ENCODE results near the gene NKAPL.
"Not testable (repeated sequence)": the region's sequence is repeated elsewhere in the genome, so short reads cannot be mapped to it uniquely, and the experiment has no call there.

The NKAPL gene

GRCh38 chr6:28248916-28249315 lies 10.2 kb upstream of the NKAPL start:
- DNase-seq = no peak

- no peak for DNase-seq
These were observed 8.3 kb upstream of the NKAPL start for GRCh38 chr6:28250747-28251146.

- no peak for DNase-seq
These were observed 7.5 kb upstream of the NKAPL start for GRCh38 chr6:28251661-28252008.

DNA sequence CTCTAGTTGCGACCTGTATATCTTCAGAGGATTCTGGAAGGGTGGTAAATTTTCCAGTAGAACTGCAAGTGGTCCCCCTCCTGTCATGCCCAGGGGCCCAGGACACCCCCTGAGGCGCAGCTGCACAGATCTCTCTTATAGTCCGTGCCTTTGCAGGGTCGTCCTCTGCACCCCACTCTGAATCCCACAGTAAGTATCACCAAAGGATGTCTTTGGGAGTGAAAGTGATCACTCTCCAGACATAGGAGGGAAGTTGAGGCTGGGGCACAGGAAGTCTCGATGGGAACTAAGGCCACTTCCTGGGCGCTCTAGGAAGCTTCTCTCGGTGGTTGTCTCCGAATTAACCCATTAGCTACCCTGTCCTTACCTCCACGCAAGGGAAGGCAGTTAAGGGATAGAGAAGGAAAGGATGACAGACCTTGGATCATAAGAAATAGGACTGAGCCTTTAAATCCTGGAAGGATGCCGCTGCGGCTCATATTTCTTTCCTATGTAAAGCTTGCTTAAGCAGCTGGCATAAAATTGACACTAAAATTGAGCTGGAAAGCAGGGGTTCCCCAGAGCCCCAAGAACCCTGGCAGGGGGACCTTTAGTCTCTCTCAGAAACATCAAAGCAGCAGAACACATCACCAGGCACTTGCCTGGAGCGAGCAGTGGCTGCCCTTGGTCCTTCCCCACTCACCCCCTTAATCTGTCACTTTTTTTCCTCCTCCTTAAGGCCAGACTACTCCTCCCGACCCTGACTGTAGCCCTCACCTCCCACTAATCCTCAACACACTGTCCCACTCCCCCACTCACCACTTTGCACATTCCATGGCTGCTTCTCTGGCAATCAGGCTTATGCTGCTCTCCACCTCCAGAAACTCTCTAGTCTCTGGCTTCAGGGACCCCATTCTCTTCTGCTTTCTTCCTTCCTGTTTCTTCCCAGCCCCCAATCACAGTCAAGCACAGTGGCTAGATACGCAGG lies 6.8 kb upstream of the NKAPL start, which contains the start of gene ZKSCAN4:
TSS of gene ZKSCAN4 (minus strand) at position 261 of the 967 bp plus-strand sequence. CDS start 289 bp downstream, outside the sequence.
- peak; percentile 91 for DNase-seq

GRCh38 chr6:28254121-28254519 lies 5.0 kb upstream of the NKAPL start:
- DNase-seq = no peak

GRCh38 chr6:28257042-28257441 lies 2.1 kb upstream of the NKAPL start:
- no peak for DNase-seq

DNA sequence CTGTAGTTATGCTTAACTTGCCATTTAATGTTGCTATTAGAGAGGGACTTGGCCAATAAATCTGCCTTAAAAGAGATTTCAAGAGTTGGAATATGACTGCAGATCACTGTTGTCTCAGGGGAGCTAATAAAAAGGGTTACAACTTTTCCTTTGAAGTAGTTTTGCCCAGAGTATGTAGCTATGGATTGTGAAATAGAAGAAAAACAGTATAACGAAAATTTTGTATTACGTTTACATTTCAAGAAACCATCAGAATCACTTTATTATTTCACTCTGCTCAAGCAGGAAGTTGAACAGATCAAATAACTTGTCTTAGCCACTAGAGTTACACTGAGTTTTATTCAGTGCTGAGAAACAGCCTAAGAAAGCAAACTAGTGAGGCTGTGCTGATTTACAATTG lies 4.8 kb downstream of the NKAPL start:
- DNase-seq = no peak

DNA sequence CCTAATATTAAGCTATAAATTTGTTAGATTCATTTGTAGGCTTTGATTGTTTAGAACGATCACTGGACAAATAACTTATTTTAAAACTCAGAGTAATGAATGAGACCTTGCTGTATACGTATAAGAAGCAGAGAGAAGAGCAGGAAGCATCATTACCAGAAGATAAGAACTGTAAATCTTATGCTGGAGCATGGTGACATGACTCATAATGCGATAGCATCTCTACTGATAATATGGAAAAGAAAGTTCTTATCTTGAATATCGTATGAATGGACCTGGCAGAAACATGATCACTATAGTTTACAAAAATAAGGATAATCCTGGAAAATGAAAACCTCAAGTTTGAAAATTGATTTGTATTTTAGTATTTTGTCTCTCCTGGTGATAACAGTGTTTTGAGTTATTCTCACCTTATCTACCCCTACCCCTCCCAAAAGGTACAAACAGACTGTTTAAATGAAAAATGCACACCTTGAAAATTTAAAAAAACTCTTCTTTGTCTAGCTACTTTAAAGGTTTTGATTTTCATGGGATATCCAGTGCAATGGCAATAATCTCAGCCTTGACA lies 5.8 kb downstream of the NKAPL start:
- no peak for DNase-seq

DNA sequence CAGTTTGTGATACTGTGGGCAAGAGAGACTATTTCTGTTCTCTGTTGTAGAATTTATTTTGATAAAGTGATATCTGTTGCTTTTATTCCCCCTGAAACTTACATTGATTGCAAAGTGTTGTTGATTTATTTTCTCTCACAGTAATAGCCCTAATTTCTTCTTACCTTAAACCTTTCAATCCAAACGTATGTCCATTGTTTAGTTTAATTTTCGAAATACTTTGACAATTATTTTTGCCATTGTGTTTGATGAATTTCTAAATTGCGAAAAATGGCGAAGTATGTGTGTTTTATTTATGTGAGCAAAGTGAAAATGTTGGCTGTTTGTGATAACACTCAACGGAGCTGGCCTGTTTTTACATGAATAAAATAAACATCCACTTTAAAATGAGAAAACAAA lies 7.5 kb downstream of the NKAPL start:
- DNase-seq = no peak

DNA sequence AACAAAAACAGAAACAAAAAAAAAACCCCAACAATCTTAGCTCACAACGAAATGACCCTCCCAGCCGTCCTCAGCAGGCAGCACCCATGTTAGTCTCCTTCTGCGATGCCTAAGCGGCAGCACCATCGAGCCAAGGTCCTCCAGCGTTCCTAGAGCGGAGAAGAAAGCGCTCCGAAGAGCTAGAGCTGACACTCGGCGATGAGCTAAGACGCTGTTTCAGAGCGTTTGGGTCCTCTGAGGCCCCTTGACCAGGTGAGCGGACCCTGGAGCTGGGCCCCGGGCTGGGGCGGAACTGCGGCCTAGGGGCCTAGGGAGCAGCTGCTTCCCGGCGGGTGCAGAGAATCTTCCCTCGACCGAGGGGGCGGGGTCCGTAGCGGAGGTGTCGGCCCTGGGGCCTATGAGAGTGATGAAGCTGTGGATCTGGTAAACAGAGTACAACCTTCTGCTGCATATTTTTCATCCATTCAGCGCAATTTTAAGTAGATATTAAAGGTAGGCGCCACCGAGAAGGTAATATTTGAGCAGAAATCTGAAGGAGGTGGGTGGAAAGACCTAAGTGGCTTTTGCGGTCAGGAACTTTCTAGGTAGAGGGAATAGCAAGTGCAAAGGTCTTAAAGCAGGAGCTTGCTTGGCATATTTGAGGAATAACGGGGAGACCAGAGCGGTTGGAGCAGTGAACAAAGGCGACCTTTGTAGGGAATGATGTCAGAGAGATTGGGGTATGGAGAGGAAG lies 8.0 kb downstream of the NKAPL start, which contains the start of gene ZSCAN26:
TSS of gene ZSCAN26 (plus strand) at position 182 of the 733 bp plus-strand sequence. CDS start 4,777 bp downstream, outside the sequence.
- DNase-seq = peak; percentile 89

- DNase-seq = no peak
These were observed 8.6 kb downstream of the NKAPL start for GRCh38 chr6:28267695-28268059.

- peak; percentile 87 for DNase-seq
These were observed 10.4 kb downstream of the NKAPL start for GRCh38 chr6:28269492-28269891.

- DNase-seq = no peak
These were observed 15.8 kb downstream of the NKAPL start for GRCh38 chr6:28274888-28275287.

DNA sequence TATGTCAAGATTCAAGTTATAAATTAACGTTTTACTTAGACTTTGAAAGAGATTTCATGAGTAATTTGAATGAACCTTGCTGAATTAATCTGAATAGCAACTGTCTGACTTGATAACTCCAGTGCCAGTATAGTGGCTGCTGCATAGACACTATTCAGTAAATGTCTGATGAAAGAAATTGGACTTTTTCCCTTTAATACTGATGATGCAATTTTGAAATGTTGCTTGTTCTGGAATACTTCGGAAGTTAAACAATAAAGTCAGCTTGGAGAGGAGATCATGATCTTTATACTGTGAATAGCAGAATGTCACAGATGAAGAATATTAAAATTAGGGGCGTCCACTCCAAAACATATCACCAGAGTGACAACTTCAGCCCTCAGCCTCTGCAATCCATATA lies 18.6 kb downstream of the NKAPL start:
- no peak for DNase-seq

GRCh38 chr6:28280595-28281287 lies 21.6 kb downstream of the NKAPL start:
- DNase-seq = no peak

GRCh38 chr6:28281288-28282064 lies 22.4 kb downstream of the NKAPL start, which contains the start of gene PGBD1:
PGBD1 (plus strand) TSS chr6:28281572; CDS start chr6:28283814, 2,242 bp downstream.
- DNase-seq = peak; percentile 77

DNA sequence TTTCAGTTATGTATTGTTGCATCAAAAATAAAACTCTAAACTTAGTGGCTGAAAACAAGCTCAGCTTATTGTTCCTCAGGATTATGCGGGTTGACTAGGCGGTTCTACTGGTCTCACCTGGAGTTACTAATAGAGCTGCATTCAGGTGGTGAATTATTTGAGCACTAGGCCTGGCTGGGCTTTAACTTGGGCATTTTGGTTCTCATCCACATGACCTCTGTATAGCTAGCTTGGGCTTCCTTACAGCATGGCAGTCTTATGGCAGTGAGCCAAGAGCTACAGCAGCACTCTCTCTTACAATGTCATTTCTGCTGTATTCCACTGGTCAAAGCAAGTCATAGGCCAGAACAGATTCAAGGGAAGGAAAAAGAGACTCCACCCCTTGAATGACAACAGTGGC lies 23.8 kb downstream of the NKAPL start:
- no peak for DNase-seq

- no peak for DNase-seq
These were observed 32.5 kb downstream of the NKAPL start for GRCh38 chr6:28291573-28291972.

DNA sequence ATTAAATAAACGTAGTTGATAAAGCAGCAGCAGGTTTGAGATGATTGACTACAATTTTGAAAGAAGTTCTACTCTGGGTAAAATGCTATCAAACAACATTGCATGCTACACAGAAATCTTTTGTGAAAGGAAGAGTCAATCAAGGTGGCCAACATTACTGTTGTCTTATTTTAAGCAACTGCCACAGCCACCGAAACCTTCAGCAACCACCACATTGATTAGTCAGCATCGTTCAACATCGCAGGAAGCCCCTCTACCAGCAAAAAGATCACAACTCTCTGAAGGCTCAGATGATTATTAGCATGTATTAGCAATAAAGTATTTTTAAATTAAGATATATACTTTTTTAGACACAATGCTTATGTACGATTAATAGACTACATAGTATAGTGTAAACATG lies 36.2 kb downstream of the NKAPL start:
- DNase-seq = no peak

DNA sequence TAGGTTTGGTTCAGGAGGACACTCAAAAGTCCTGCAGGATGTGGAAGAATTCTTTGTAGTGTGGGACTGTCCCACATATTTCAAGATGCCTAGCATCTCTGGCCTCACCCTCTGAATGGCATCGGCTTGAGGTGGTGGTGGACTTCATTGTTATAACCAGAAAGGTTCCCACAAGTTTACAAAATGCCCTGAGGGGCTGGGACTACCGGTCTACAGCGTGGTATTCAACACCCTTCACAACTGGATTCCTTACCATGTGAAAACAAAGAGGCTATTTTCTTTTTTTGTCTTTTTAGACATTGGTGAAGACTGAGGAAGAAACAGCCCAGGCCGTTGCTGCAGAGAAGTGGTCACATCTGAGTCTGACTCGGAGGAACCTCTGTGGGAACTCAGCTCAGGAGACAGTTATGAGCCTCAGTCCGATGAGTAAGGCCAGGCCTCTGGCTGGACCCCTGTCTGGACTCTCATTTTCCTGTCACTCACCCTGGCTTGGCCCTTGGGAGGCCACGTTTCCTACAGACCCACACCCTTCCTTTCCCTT lies 37.5 kb downstream of the NKAPL start:
- no peak for DNase-seq

DNA sequence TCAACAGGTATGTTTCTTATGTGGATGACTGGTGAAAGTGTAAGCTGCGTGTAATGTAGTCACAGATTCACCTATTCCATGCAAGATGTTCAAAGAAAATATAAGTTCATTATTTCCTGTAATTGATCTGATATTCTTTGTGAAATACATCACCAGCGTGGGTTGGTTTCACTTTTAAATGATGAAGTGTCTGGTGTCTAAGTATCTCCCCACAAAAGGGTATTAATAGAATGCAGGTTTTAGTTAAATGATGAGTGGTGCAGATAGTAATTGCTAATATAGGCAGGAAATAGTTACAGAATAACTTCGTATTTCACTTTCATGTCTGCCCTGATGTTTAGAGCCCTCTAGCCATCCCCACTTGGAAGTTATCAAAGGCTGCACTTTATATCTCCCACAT lies 44.5 kb downstream of the NKAPL start:
- DNase-seq = no peak

DNA sequence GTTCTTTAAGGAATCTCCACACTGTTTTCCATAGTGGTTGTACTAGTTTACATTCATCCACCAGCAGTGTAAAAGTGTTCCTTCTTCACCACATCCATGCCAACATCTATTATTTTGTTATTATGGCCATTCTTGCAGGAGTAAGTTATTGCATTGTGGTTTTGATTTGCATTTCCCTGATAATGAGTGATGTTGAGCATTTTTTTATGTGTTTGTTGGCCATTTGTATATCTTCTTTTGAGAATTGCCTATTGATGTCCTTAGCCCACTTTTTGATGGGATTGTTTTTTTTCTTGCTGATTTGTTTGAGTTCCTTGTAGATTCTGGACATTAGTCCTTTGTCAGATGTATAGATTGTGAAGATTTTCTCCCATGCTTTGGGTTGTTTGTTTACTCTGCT lies 47.3 kb downstream of the NKAPL start:
- not testable (repeated sequence) for DNase-seq
